ENCODE results near the gene PLXDC1.

PLXDC1 gene

GRCh38 chr17:39090400-39090799 is 61.0 kb downstream of the PLXDC1 start:
- no peak for TF ChIP-seq FOXM1 (IDR thresholded peaks at IDR 0.05; ENCODE audit: borderline replicate concordance, low read depth)

GRCh38 chr17:39084558-39084957 is 66.9 kb downstream of the PLXDC1 start:
- TF ChIP-seq YY1 (IDR thresholded peaks at IDR 0.05; ENCODE audit: low read depth) (no peak), EP300 (IDR thresholded peaks at IDR 0.05; ENCODE audit: borderline replicate concordance) (no peak), ZBTB7A (IDR thresholded peaks at IDR 0.05; ENCODE audit: low read depth) (no peak), USF1 (IDR thresholded peaks at IDR 0.05) (no peak), EGR1 (IDR thresholded peaks at IDR 0.05) (no peak), CEBPB (IDR thresholded peaks at IDR 0.05) (no peak), MAX (IDR thresholded peaks at IDR 0.05) (no peak), FOXM1 (IDR thresholded peaks at IDR 0.05; ENCODE audit: borderline replicate concordance, low read depth) (no peak), TAF1 (IDR thresholded peaks at IDR 0.05; ENCODE audit: low read depth) (no peak), RAD21 (IDR thresholded peaks at IDR 0.05; ENCODE audit: low read depth) (no peak), TCF12 (IDR thresholded peaks at IDR 0.05; ENCODE audit: low read depth) (no peak), NFIC (IDR thresholded peaks at IDR 0.05) (no peak), REST (IDR thresholded peaks at IDR 0.05; ENCODE audit: low read depth) (no peak), CREB1 (IDR thresholded peaks at IDR 0.05; ENCODE audit: low read depth) (no peak), TEAD4 (IDR thresholded peaks at IDR 0.05) (no peak)

GRCh38 chr17:39083270-39083669 is 68.2 kb downstream of the PLXDC1 start:
- TF ChIP-seq TCF12 (IDR thresholded peaks at IDR 0.05; ENCODE audit: low read depth) (no peak), USF1 (IDR thresholded peaks at IDR 0.05) (no peak), NFIC (IDR thresholded peaks at IDR 0.05) (no peak), CEBPB (IDR thresholded peaks at IDR 0.05) (no peak), ZBTB7A (IDR thresholded peaks at IDR 0.05; ENCODE audit: low read depth) (no peak), MAX (IDR thresholded peaks at IDR 0.05) (no peak), RAD21 (IDR thresholded peaks at IDR 0.05; ENCODE audit: low read depth) (no peak), EP300 (IDR thresholded peaks at IDR 0.05; ENCODE audit: borderline replicate concordance) (no peak), REST (IDR thresholded peaks at IDR 0.05; ENCODE audit: low read depth) (no peak), EGR1 (IDR thresholded peaks at IDR 0.05) (no peak), TAF1 (IDR thresholded peaks at IDR 0.05; ENCODE audit: low read depth) (no peak), CREB1 (IDR thresholded peaks at IDR 0.05; ENCODE audit: low read depth) (no peak), YY1 (IDR thresholded peaks at IDR 0.05; ENCODE audit: low read depth) (no peak), FOXM1 (IDR thresholded peaks at IDR 0.05; ENCODE audit: borderline replicate concordance, low read depth) (no peak), TEAD4 (IDR thresholded peaks at IDR 0.05) (no peak)

GRCh38 chr17:39082482-39082881 is 69.0 kb downstream of the PLXDC1 start:
- TF ChIP-seq USF1 (IDR thresholded peaks at IDR 0.05): no peak
- TF ChIP-seq FOXM1 (IDR thresholded peaks at IDR 0.05; ENCODE audit: borderline replicate concordance, low read depth): no peak
- no peak for TF ChIP-seq EP300 (IDR thresholded peaks at IDR 0.05; ENCODE audit: borderline replicate concordance)

GRCh38 chr17:39081851-39082250 is 69.6 kb downstream of the PLXDC1 start:
- TF ChIP-seq NFIC (IDR thresholded peaks at IDR 0.05) (no peak), TCF12 (IDR thresholded peaks at IDR 0.05; ENCODE audit: low read depth) (no peak), RAD21 (IDR thresholded peaks at IDR 0.05; ENCODE audit: low read depth) (no peak), EP300 (IDR thresholded peaks at IDR 0.05; ENCODE audit: borderline replicate concordance) (no peak), ZBTB7A (IDR thresholded peaks at IDR 0.05; ENCODE audit: low read depth) (no peak), YY1 (IDR thresholded peaks at IDR 0.05; ENCODE audit: low read depth) (no peak), TAF1 (IDR thresholded peaks at IDR 0.05; ENCODE audit: low read depth) (no peak), CREB1 (IDR thresholded peaks at IDR 0.05; ENCODE audit: low read depth) (no peak), TEAD4 (IDR thresholded peaks at IDR 0.05) (no peak), USF1 (IDR thresholded peaks at IDR 0.05) (no peak), REST (IDR thresholded peaks at IDR 0.05; ENCODE audit: low read depth) (no peak), FOXM1 (IDR thresholded peaks at IDR 0.05; ENCODE audit: borderline replicate concordance, low read depth) (no peak), CEBPB (IDR thresholded peaks at IDR 0.05) (no peak), EGR1 (IDR thresholded peaks at IDR 0.05) (no peak), MAX (IDR thresholded peaks at IDR 0.05) (no peak)
